Activated naive CD8-positive, alpha-beta T cell treated with anti-CD3 and anti-CD28 coated beads for 36 hours (primary cell): ENCODE measurements around the gene TNFRSF17. TPM values are rescaled to one million over a fixed set of nuclear protein-coding genes. Genes with fewer than 3 reads are reported as not detected.
"Not testable (repeated sequence)": the region's sequence is repeated elsewhere in the genome, so short reads cannot be mapped to it uniquely, and the experiment has no call there.

ENCODE experiments used
- DNase-seq: peaks from one replicate; pipeline ENCODE4 v3.0.0; 2021
- H3K27ac Mint-ChIP-seq: one replicate; pipeline ENCODE4 v1.8.0; 2022; ENCODE audit warnings: mild to moderate bottlenecking, moderate library complexity, mixed read lengths
- H3K27me3 Mint-ChIP-seq: one replicate; pipeline ENCODE4 v1.8.0; 2022; ENCODE audit warnings: mild to moderate bottlenecking, mixed read lengths
- H3K36me3 Mint-ChIP-seq: one replicate; pipeline ENCODE4 v1.8.0; 2021; ENCODE audit warnings: mild to moderate bottlenecking, mixed read lengths
- H3K4me1 Mint-ChIP-seq: one replicate; pipeline ENCODE4 v1.8.0; 2021; ENCODE audit warnings: mixed read lengths
- H3K4me3 Mint-ChIP-seq: one replicate; pipeline ENCODE4 v1.8.0; 2022; ENCODE audit warnings: mild to moderate bottlenecking, moderate library complexity, mixed read lengths
- H3K9me3 Mint-ChIP-seq: one replicate; pipeline ENCODE4 v1.8.0; 2022; ENCODE audit warnings: mixed read lengths
- total RNA-seq, 2 experiments: library from RNA; stranded (reverse); gene quantifications; one replicate each; pipeline ENCODE4 v1.2.3, GENCODE V29; 2021

TNFRSF17 gene
- not detected for total RNA-seq

DNA sequence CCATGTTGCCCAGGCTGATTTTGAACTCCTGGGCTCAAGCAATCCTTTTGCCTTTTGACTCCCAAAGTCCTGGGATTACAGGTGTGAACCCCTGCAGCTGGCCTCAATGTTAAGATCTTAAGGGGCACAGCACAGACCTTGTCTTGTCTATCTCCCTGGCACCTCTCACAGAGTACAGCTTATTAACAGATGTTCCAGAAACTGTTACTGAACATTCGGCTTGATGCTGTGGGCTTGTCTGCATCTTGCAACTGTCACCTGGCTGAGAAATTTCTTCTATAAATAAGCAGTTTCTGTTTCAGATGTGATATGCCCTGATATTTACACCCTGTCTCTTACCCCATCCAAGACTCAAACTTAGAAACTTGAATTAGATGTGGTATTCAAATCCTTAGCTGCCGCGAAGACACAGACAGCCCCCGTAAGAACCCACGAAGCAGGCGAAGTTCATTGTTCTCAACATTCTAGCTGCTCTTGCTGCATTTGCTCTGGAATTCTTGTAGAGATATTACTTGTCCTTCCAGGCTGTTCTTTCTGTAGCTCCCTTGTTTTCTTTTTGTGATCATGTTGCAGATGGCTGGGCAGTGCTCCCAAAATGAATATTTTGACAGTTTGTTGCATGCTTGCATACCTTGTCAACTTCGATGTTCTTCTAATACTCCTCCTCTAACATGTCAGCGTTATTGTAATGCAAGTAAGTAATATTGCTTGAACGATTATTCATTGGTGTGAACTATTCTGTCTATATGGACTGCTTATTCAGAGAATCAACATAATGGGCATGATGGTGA is at the start of gene TNFRSF17:
TNFRSF17 (plus strand) TSS at position 450 of the 791 bp plus-strand sequence; CDS start at position 565, 115 bp downstream.
- H3K9me3 Mint-ChIP-seq = no peaks in the 10 kb centered on the region
- H3K27ac Mint-ChIP-seq = no peak within 1 kb of the TSS
- H3K4me1 Mint-ChIP-seq = no peaks in the 10 kb centered on the region
- H3K4me3 Mint-ChIP-seq = no peak within 1 kb of the TSS
- no peak for DNase-seq
- H3K27me3 Mint-ChIP-seq = peaks cover 3% of the 10 kb centered on the region
- no peaks in the 10 kb centered on the region for H3K36me3 Mint-ChIP-seq

DNA sequence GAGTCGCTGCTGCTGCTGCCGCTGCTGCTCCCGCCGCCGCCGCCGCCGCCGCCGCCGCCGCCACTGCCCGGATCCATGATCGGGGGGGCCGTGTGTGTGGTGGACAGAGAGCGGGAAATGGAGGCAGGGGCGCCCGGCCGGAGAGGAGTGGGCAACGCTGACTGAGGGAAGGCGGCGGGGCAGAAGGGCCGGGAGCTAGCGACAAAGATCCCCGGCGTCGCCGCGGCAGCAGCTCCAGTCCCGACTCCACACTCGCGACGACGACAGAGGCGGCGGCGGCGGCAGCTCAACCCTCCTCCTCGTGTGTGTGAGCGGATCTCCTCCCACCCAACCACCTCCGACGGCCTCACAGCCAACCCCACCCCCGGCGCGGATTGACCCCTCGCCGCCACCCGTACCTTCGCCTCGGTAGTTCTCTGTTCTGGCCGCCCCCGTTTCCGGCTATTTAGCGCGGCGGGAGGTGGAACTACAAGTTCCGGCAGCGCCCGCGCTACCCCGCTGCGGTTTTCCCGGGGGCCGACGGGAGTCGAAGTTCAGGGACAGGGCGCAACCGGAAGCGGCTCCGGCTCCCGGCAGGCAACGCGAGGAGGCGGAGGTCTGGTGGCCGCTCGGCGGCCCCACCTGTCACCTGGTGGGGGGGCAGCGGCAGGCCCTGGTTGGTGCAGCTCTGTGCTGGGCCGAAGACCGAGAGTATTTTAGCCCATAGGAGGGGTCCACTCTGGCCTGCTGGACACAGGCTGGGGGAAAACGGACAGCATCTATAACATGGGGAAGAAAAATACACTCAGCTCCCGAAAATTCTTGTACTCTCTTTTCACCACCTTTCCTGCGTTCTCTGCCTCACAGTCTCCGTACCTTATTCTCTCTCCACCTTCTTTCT is 49.1 kb upstream of the TNFRSF17 start, which contains the start of gene GSPT1:
GSPT1 (minus strand) TSS at position 313 of the 880 bp plus-strand sequence; CDS start at position 77, 236 bp downstream.
- peaks cover 26% of the 10 kb centered on the region for H3K36me3 Mint-ChIP-seq
- H3K4me3 Mint-ChIP-seq = peak within 1 kb of the TSS; percentile 94
- peaks cover 35% of the 10 kb centered on the region for H3K4me1 Mint-ChIP-seq
- H3K27me3 Mint-ChIP-seq = no peaks in the 10 kb centered on the region
- peaks cover 1% of the 10 kb centered on the region for H3K9me3 Mint-ChIP-seq
- peak; percentile 100 for DNase-seq
- H3K27ac Mint-ChIP-seq = peak within 1 kb of the TSS; percentile 94

DNA sequence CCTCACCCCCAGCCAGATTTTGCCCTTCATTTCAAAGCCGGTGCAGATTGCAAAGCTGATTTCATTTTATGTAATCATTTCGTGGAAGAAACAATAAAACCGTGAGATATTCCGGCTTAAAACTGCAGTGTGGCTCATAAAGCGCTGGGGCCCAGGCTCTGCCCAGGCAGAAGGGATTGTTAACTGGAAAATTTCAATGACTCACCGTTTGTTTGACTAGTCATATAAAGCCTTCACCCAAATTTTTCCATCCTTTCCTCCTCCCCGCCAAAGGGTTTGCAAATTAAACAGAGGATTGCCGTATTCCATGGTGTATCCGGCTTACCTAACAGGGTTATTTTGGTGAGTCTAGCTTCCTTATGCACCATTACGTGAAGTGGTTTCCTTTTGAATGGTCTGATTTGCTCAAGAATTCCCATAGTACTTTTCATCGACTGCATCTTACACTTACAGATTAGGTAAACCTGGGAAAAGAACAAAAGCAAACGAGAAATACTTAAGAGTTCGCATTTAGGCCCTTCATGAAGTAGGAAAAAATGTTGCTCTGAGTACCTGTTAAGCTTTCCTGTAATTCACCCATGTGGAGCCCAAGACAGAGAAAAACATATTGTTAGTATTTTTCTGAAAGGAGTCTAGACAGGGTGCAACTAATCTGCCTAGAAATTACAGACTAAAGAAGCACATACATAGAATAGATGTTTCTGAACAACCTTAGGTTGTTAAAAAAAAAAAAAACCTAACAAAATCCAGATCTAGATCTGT is 48.3 kb upstream of the TNFRSF17 start:
- H3K4me1 Mint-ChIP-seq = peaks cover 32% of the 10 kb centered on the region
- peaks cover 26% of the 10 kb centered on the region for H3K36me3 Mint-ChIP-seq
- DNase-seq = no peak
- no peaks in the 10 kb centered on the region for H3K27me3 Mint-ChIP-seq
- H3K9me3 Mint-ChIP-seq = peaks cover 1% of the 10 kb centered on the region
- H3K4me3 Mint-ChIP-seq = peak overlapping the region; percentile 85
- peak overlapping the region; percentile 68 for H3K27ac Mint-ChIP-seq

DNA sequence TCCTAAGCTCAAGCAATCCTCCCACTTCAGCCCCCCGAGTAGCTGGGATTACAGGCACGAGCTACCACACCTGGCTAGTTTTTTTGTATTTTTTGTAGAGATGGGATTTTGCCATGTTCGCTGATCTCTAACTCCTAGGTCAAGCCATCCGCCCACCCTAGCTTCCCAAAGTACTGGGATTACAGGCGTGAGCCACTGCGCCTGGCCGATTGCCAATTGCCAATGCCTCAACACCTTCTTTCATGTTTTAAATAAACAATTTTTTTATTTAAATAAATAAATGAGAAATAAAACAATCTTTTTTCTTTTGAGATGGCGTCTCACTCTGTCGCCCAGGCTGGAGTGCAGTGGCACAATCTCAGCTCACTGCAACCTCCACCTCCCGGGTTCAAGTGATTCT is 41.0 kb upstream of the TNFRSF17 start:
- not testable (repeated sequence) for H3K4me1 Mint-ChIP-seq

DNA sequence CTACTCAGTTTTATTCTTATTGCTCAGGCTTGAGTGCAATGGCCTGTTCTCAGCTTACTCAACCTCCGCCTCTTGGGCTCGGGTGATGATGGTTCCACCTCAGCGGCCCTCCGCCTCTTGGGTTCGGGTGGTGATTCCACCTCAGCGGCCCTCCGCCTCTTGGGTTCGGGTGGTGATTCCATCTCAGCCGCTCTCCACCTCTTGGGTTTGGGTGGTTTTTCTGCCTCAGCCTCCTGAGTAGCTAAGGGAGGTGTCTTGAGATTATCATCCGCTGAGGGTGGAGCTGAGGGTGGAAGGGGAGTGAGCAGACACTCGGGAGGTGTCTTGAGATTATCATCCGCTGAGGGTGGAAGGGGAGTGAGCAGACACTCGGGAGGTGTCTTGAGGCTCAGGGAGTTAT is 37.7 kb upstream of the TNFRSF17 start:
- DNase-seq, H3K36me3 Mint-ChIP-seq, H3K27me3 Mint-ChIP-seq, H3K4me3 Mint-ChIP-seq, H3K27ac Mint-ChIP-seq, H3K9me3 Mint-ChIP-seq, H3K4me1 Mint-ChIP-seq: not testable (repeated sequence)

More for the DNA sequence above, 41.0 kb upstream of the TNFRSF17 start:
- not testable (repeated sequence) for H3K4me3 Mint-ChIP-seq, H3K9me3 Mint-ChIP-seq, H3K36me3 Mint-ChIP-seq, H3K27ac Mint-ChIP-seq, DNase-seq, H3K27me3 Mint-ChIP-seq

DNA sequence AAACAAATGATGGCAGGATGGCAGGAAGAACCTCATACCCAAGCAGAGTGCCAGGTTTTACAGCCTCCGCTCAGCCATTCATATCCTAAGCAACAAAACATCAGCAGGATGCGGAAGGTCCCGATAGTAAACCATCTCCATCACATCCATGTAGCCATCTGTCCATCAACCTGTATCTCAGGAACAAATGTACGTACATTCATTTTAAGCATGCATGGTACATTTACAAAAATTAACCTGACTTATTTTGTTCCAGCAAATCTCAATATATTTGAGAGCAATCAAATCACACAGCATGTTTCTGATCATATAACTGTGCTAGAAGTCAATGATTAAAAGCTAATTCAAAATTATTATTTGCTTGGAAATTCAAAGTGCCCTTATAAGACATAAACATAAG is 23.1 kb upstream of the TNFRSF17 start, which contains the start of gene NPIPB2:
NPIPB2 (minus strand) TSS at position 101 of the 400 bp plus-strand sequence; CDS start at position 101, 0 bp downstream.
- not testable (repeated sequence) for DNase-seq, H3K4me3 Mint-ChIP-seq, H3K4me1 Mint-ChIP-seq, H3K9me3 Mint-ChIP-seq, H3K36me3 Mint-ChIP-seq, H3K27me3 Mint-ChIP-seq, H3K27ac Mint-ChIP-seq

DNA sequence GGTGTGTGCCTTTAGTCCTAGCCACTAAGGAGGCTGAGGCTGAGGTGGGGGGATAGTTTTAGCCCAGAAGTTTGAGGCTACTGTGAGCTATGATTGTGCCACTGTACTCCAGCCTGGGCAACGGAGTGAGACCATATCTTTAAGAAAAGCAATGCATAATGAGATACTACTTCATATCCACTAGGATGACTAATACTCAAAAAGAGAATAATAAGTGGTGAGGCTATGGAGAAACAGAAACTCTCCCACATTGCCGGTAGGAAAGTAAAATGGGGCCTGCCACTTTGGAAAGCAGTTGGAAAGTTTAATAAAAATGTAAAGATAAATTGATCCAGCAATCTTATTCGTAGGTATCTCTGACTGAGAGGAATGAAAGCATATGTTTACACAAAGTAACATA is 18.6 kb upstream of the TNFRSF17 start:
- no peak overlapping the region for H3K4me3 Mint-ChIP-seq
- H3K4me1 Mint-ChIP-seq = no peaks in the 10 kb centered on the region
- no peak for DNase-seq
- no peaks in the 10 kb centered on the region for H3K36me3 Mint-ChIP-seq
- no peak overlapping the region for H3K27ac Mint-ChIP-seq
- H3K9me3 Mint-ChIP-seq = no peaks in the 10 kb centered on the region
- no peaks in the 10 kb centered on the region for H3K27me3 Mint-ChIP-seq

DNA sequence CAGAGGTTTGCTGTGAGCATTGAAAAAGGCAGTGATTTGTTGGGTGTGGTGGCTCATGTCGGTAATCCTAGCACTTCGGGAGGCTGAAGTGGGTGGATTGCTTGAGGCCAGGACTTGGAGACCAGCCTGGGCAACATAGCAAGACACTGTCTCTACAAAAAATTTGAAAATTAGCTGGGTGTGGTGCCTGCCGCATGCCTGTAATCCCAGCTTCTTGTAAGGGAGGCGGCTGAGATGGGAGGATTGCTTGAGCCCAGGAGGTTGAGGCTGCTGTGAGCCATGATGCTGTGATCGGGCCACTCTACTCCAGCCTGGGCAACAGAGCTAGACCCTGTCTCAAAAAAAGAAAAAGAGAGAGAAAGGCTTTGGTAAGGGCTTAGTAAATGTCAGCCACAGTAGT is 16.2 kb upstream of the TNFRSF17 start:
- no peaks in the 10 kb centered on the region for H3K27me3 Mint-ChIP-seq
- H3K27ac Mint-ChIP-seq = no peak overlapping the region
- no peaks in the 10 kb centered on the region for H3K36me3 Mint-ChIP-seq
- H3K4me3 Mint-ChIP-seq = no peak overlapping the region
- H3K9me3 Mint-ChIP-seq = no peaks in the 10 kb centered on the region
- no peaks in the 10 kb centered on the region for H3K4me1 Mint-ChIP-seq
- DNase-seq = no peak

DNA sequence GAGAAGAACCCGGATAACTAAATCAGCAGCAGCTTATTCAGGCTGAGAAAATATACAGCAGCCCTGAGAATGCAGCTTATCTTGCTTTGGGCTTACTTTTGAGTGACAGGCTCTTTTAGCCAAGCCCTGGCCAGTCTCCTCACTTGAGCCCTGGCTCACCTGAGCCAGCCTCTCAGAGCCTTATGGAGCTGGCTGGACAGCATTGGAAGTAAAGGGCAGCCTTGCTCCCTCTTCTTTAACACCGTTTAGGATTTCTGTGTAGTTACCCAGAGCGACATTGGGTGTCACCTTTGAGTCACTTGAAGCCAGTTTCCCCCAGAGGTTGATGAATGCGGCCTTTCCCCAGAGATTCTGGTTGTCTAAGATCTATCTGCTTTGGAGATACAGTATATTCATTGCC is 15.5 kb upstream of the TNFRSF17 start:
- peak; percentile 4 for DNase-seq
- Mint-ChIP-seq H3K4me3 (no peak overlapping the region), H3K27me3 (no peaks in the 10 kb centered on the region), H3K4me1 (no peaks in the 10 kb centered on the region), H3K9me3 (no peaks in the 10 kb centered on the region), H3K36me3 (no peaks in the 10 kb centered on the region), H3K27ac (no peak overlapping the region)

DNA sequence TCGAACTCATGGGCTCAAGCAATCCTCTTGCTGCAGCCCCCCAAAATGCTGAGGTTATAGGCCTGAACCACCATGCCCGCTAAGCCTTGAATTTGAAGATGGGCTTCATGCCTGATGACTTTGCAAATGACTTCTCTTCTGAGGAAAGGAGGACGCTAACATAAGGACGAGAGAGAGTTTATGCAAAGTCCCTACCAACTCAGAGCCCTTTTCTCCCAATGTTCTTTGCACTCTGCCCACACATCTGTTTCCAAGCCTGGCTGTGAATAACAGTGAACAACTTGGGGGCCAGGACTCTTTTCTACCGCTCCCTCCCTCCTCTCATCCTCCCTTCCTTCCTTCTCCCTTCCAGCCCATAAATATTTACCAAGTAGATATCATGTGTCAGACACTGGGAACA is 14.6 kb upstream of the TNFRSF17 start:
- Mint-ChIP-seq H3K9me3 (no peaks in the 10 kb centered on the region), H3K4me3 (no peak overlapping the region), H3K36me3 (no peaks in the 10 kb centered on the region), H3K27ac (no peak overlapping the region), H3K4me1 (no peaks in the 10 kb centered on the region), H3K27me3 (no peaks in the 10 kb centered on the region)
- DNase-seq = no peak

DNA sequence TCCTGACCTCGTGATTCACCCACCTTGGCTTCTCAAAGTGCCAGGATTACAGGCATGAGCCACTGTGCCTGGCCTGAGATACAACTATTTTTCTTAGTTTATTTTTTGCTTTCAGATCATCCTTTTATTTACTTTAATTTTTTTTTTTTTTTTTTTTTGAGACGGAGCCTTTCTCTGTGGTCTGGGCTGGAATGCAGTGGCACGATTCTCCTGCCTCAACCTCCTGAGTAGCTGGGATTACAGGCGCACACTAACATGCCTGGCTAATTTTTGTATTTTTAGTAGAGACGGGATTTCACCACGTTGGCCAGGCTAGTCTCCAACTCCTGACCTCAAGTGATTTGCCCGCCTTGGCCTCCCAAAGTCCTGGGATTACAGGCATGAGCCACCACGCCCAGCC is 11.4 kb upstream of the TNFRSF17 start:
- H3K27ac Mint-ChIP-seq, H3K9me3 Mint-ChIP-seq, H3K4me3 Mint-ChIP-seq, DNase-seq, H3K4me1 Mint-ChIP-seq, H3K27me3 Mint-ChIP-seq, H3K36me3 Mint-ChIP-seq: not testable (repeated sequence)

DNA sequence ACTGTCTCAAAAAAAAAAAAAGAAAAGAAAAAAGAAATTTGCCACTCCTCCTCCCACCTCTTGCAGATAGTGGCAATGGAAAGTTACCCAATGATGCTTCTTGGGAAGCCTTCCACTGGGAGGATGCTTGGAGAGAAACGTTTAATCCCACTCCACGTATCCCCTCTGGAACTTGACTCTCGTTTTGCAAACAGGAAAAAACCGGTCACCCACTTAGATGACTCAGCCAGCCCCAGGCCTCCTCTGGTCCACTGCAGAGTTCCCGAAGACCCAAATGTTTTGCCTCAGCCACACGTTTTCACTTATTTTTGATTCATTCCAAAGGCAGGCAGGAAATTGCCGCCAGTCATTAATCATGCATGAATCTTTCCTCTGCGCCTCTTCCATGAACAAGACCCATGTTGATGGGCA is 9.3 kb upstream of the TNFRSF17 start:
- H3K4me3 Mint-ChIP-seq = no peak overlapping the region
- no peak overlapping the region for H3K27ac Mint-ChIP-seq
- no peaks in the 10 kb centered on the region for H3K36me3 Mint-ChIP-seq
- H3K27me3 Mint-ChIP-seq = no peaks in the 10 kb centered on the region
- H3K4me1 Mint-ChIP-seq = no peaks in the 10 kb centered on the region
- no peak for DNase-seq
- no peaks in the 10 kb centered on the region for H3K9me3 Mint-ChIP-seq

DNA sequence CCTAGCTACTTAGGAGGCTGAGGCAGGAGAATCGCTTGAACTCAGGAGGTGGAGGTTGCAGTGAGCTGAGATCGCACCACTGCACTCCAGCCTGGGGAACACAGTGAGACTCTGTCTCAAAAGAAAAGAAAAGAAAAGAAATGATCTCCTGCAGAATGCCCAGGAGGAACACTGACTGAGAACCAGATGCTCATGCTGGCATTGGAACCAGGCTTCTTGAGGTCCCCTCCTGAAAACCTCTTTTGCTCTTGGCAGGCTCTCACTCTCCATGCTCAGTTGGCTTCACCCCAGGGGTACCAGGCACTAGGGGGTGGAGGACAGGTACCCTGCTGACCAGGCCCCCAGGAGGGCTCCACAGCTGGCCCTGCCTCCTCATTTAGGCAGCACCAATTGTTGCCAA is 8.5 kb upstream of the TNFRSF17 start:
- Mint-ChIP-seq H3K36me3 (no peaks in the 10 kb centered on the region), H3K4me1 (no peaks in the 10 kb centered on the region), H3K4me3 (no peak overlapping the region), H3K27me3 (no peaks in the 10 kb centered on the region), H3K9me3 (no peaks in the 10 kb centered on the region), H3K27ac (no peak overlapping the region)
- no peak for DNase-seq

DNA sequence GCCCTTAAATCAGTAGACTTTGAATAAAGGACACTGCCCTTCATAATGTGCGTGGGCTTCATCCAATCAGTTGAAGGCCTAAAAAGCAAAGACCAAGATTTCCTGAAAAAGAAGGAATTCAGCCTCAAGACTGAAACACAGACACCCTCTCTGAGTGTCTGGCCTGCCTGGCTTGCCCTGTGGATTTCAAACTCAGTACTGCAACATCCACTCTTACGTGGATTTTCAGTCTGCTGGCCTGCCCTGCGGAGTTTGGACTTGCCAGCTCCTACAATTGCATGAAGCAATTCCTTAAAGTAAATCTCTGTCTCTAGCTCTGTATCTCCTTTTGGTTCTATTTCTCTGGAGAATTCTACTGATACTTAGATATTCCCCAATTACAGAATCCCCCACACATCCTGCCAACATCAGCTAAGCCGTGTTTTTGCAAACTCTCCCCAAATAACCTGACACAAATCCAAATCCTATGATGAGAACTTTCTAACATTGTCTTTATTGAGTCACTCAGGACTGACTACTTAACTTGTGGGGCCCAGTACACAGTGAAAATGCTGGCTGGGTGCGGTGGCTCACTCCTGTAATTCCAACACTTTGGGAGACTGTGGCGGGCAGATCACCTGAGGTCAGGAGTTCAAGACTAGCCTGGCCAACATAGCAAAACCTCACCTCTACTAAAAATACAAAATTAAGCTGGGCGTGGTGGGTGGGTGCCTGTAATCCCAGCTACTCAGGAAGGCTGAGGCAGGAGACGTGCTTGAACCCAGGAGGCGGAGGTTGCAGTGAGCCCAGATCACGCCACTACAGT is 7.2 kb upstream of the TNFRSF17 start:
- Mint-ChIP-seq H3K27ac (no peak overlapping the region), H3K27me3 (no peaks in the 10 kb centered on the region), H3K9me3 (no peaks in the 10 kb centered on the region), H3K4me3 (no peak overlapping the region), H3K4me1 (no peaks in the 10 kb centered on the region), H3K36me3 (no peaks in the 10 kb centered on the region)
- DNase-seq = no peak
